Astrocyte (in vitro differentiated cells and primary cell): ENCODE data around the gene LRRC4. TPM values are rescaled to one million over a fixed set of nuclear protein-coding genes. Genes with fewer than 3 reads are reported as not detected.

Experiments used
- DNase-seq: peaks from one replicate; pipeline ENCODE4 v3.0.0-alpha.2; 2010; ENCODE audit warnings: low read depth
- FAIRE-seq: peaks from 2 replicates; lab custom pipeline; 2011; peaks lifted over from hg19 to GRCh38; lab: Jason Lieb, UNC
- H2AFZ ChIP-seq: 2 replicates; pipeline ENCODE4 v1.6.0; 2012; ENCODE audit warnings: low read depth, low read length, inconsistent platforms
- H3K27ac ChIP-seq: 2 replicates; pipeline ENCODE4 v1.5.1; 2011; ENCODE audit warnings: low read depth, low read length, inconsistent platforms
- H3K27me3 ChIP-seq: 2 replicates; pipeline ENCODE4 v1.6.0; 2011; ENCODE audit warnings: low read length, inconsistent platforms; ENCODE audit not compliant: insufficient read depth
- H3K36me3 ChIP-seq: 2 replicates; pipeline ENCODE4 v1.5.1; 2011; ENCODE audit warnings: low read length, inconsistent platforms; ENCODE audit not compliant: insufficient read depth
- H3K4me1 ChIP-seq: 2 replicates; pipeline ENCODE4 v1.5.1; 2011; ENCODE audit warnings: low read length, inconsistent platforms; ENCODE audit not compliant: insufficient read depth
- H3K4me2 ChIP-seq: 2 replicates; pipeline ENCODE4 v1.6.0; 2012; ENCODE audit warnings: low read length, inconsistent platforms
- H3K4me3 ChIP-seq: 2 replicates; pipeline ENCODE4 v1.5.1; 2011; ENCODE audit warnings: low read depth, mild to moderate bottlenecking, low read length, inconsistent platforms; ENCODE audit not compliant: insufficient read depth
- H3K79me2 ChIP-seq: 2 replicates; pipeline ENCODE4 v1.6.0; 2012; ENCODE audit warnings: mild to moderate bottlenecking, low read length, inconsistent platforms; ENCODE audit not compliant: insufficient read depth
- H3K9ac ChIP-seq: 2 replicates; pipeline ENCODE4 v1.6.0; 2012; ENCODE audit warnings: mild to moderate bottlenecking, low read length, inconsistent platforms
- H3K9me3 ChIP-seq: 2 replicates; pipeline ENCODE4 v1.5.1; 2012; ENCODE audit warnings: low read depth, mild to moderate bottlenecking, low read length, inconsistent platforms; ENCODE audit not compliant: insufficient read depth
- H4K20me1 ChIP-seq: 2 replicates; pipeline ENCODE4 v1.6.0; 2012; ENCODE audit warnings: low read length, inconsistent platforms; ENCODE audit not compliant: insufficient read depth
- H3K27ac Mint-ChIP-seq: one replicate; pipeline ENCODE4 v1.8.0; 2021; ENCODE audit warnings: mild to moderate bottlenecking, mixed read lengths; ENCODE audit not compliant: unreplicated experiment
- H3K27me3 Mint-ChIP-seq: one replicate; pipeline ENCODE4 v1.8.0; 2021; ENCODE audit warnings: low read depth, mixed read lengths; ENCODE audit not compliant: unreplicated experiment
- H3K36me3 Mint-ChIP-seq: one replicate; pipeline ENCODE4 v1.8.0; 2021; ENCODE audit warnings: low read depth, mixed read lengths; ENCODE audit not compliant: unreplicated experiment
- H3K4me1 Mint-ChIP-seq: one replicate; pipeline ENCODE4 v1.8.0; 2021; ENCODE audit warnings: low read depth, mixed read lengths; ENCODE audit not compliant: unreplicated experiment
- H3K4me3 Mint-ChIP-seq: one replicate; pipeline ENCODE4 v1.8.0; 2021; ENCODE audit warnings: mild to moderate bottlenecking, moderate library complexity, mixed read lengths; ENCODE audit not compliant: unreplicated experiment
- H3K9me3 Mint-ChIP-seq: one replicate; pipeline ENCODE4 v1.8.0; 2021; ENCODE audit warnings: mild to moderate bottlenecking, mixed read lengths; ENCODE audit not compliant: unreplicated experiment
- EZH2 ChIP-seq: IDR thresholded peaks from 2 replicates; pipeline ENCODE4 v1.6.1; 2012; ENCODE audit warnings: mild to moderate bottlenecking, low read length, inconsistent platforms; ENCODE audit not compliant: insufficient read depth
- total RNA-seq: library from RNA; stranded (reverse); gene quantifications from 2 replicates; pipeline ENCODE4 v1.2.1, GENCODE V29; 2021
- TF ChIP-seq, protein P1 (sequence below): IDR thresholded peaks from 2 replicates; pipeline ENCODE4 v1.5.1; 2011; ENCODE audit warnings: low read depth, mild to moderate bottlenecking, inconsistent platforms, low read length, moderate library complexity; ENCODE audit not compliant: insufficient read depth

LRRC4 gene
- total RNA-seq, 1 donor from 2014 or later: 4.4 TPM

DNA sequence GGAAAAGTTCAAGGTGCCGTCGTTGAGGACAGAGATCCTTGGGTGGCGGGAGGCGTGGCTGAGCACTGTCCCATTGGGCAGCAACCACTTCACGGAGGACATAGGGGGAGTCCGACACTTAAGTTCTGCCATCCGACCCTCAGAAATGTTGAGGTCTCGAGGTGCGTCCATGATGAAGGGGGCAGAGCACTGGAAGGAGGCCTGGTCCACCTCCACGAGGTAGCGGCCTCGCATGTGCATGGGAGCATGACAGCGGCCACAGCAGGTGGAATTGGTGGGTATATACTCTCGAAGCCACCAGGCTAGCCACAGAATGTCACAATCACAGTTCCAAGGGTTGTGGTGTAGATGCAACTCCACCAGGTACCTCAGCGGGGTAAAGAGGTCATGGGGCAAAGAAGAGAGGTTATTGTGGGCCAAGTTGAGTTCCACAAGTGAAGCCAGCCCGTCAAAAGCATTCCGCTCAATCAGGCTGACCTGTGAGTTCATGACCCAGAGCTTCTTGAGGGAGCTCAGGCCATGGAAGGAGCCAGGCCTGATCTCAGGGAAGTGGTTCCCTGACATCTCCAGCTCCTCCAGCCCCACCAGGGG is 1.7 kb downstream of the LRRC4 start:
- peak overlapping the region; percentile 50 for H3K4me3 Mint-ChIP-seq
- no peaks in the 10 kb centered on the region for H3K9me3 Mint-ChIP-seq
- TF ChIP-seq EZH2: no peak
- TF ChIP-seq, protein P1, sequence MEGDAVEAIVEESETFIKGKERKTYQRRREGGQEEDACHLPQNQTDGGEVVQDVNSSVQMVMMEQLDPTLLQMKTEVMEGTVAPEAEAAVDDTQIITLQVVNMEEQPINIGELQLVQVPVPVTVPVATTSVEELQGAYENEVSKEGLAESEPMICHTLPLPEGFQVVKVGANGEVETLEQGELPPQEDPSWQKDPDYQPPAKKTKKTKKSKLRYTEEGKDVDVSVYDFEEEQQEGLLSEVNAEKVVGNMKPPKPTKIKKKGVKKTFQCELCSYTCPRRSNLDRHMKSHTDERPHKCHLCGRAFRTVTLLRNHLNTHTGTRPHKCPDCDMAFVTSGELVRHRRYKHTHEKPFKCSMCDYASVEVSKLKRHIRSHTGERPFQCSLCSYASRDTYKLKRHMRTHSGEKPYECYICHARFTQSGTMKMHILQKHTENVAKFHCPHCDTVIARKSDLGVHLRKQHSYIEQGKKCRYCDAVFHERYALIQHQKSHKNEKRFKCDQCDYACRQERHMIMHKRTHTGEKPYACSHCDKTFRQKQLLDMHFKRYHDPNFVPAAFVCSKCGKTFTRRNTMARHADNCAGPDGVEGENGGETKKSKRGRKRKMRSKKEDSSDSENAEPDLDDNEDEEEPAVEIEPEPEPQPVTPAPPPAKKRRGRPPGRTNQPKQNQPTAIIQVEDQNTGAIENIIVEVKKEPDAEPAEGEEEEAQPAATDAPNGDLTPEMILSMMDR: no peak
- no peaks in the 10 kb centered on the region for H3K27me3 Mint-ChIP-seq
- DNase-seq: no peak
- Histone ChIP-seq H3K9me3 (no peaks in the 10 kb centered on the region), H3K27me3 (no peaks in the 10 kb centered on the region), H3K4me2 (no peak overlapping the region), H3K9ac (no peak overlapping the region), H3K79me2 (peaks cover 25% of the 10 kb centered on the region), H3K4me1 (peaks cover 32% of the 10 kb centered on the region), H4K20me1 (peaks cover 82% of the 10 kb centered on the region), H3K36me3 (no peaks in the 10 kb centered on the region), H2AFZ (no peak overlapping the region), H3K4me3 (no peak overlapping the region), H3K27ac (no peak overlapping the region)
- FAIRE-seq: no peak
- H3K4me1 Mint-ChIP-seq: peaks cover 50% of the 10 kb centered on the region
- H3K36me3 Mint-ChIP-seq: peaks cover 6% of the 10 kb centered on the region
- H3K27ac Mint-ChIP-seq: no peak overlapping the region

DNA sequence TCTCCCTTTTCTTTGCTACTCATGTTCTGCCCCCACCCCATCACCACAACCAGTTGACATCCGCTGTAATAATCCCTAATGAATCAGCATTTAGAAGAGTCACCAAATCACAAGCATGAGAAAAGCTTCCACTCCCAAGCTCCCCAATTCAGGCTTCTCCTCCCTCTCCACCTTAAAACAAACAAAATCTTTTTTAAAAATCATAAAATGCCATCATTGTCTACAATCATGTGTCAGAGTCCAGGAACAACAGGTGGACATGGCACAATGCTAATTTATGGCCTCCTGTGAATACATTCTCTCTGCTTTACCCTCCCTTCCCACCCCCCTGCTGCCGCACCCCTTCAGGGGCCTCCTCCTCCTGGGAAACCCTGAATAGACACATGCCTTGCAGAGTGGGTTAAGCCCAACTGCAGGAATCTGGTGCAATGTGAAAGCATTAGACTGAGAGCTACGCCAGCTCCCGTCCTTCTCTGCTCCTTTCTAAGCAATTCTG is 3.7 kb downstream of the LRRC4 start:
- H2AFZ ChIP-seq: no peak overlapping the region
- H3K9me3 ChIP-seq: no peaks in the 10 kb centered on the region
- no peak overlapping the region for H3K9ac ChIP-seq
- H3K27ac ChIP-seq: no peak overlapping the region
- no peaks in the 10 kb centered on the region for H3K27me3 Mint-ChIP-seq
- no peak for FAIRE-seq
- peaks cover 53% of the 10 kb centered on the region for H3K4me1 Mint-ChIP-seq
- H3K27me3 ChIP-seq: no peaks in the 10 kb centered on the region
- H3K36me3 Mint-ChIP-seq: peaks cover 6% of the 10 kb centered on the region
- H3K36me3 ChIP-seq: no peaks in the 10 kb centered on the region
- no peak overlapping the region for H3K4me2 ChIP-seq
- no peak overlapping the region for H3K4me3 ChIP-seq
- peaks cover 31% of the 10 kb centered on the region for H3K4me1 ChIP-seq
- peak overlapping the region; percentile 27 for H3K27ac Mint-ChIP-seq
- peaks cover 81% of the 10 kb centered on the region for H4K20me1 ChIP-seq
- peak overlapping the region; percentile 8 for H3K4me3 Mint-ChIP-seq
- TF ChIP-seq EZH2: no peak
- TF ChIP-seq, protein P1: no peak
- DNase-seq: no peak
- H3K79me2 ChIP-seq: peaks cover 16% of the 10 kb centered on the region
- H3K9me3 Mint-ChIP-seq: no peaks in the 10 kb centered on the region

DNA sequence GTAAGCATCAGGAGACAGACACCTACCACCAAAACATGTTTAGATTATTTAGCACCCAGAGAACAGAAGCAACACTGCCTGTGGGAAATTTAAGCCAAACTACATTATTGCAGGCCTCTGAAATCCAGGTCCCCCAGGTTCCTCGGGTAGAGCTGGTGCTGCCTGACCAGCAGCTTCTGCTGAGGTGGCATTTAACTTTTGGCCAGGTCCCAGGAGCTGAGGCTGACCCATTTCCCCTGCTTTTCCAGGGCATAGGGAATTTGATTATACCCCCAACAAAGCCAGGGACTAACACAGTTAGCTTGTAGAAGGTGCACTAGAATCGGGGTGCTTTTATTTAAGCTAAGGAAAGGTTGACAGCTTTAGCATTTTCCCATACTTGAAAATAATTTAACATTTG is 4.7 kb downstream of the LRRC4 start:
- FAIRE-seq (no peak), DNase-seq (no peak)
- no peaks in the 10 kb centered on the region for H3K9me3 ChIP-seq
- H3K79me2 ChIP-seq: peaks cover 16% of the 10 kb centered on the region
- no peak overlapping the region for H3K27ac ChIP-seq
- TF ChIP-seq, protein P1: no peak
- TF ChIP-seq EZH2: no peak
- no peaks in the 10 kb centered on the region for H3K27me3 Mint-ChIP-seq
- H3K4me3 ChIP-seq: no peak overlapping the region
- H3K9ac ChIP-seq: no peak overlapping the region
- no peak overlapping the region for H3K27ac Mint-ChIP-seq
- no peaks in the 10 kb centered on the region for H3K27me3 ChIP-seq
- peaks cover 60% of the 10 kb centered on the region for H3K4me1 Mint-ChIP-seq
- no peak overlapping the region for H3K4me3 Mint-ChIP-seq
- no peaks in the 10 kb centered on the region for H3K36me3 ChIP-seq
- H3K4me1 ChIP-seq: peaks cover 34% of the 10 kb centered on the region
- peaks cover 6% of the 10 kb centered on the region for H3K36me3 Mint-ChIP-seq
- H3K9me3 Mint-ChIP-seq: no peaks in the 10 kb centered on the region
- no peak overlapping the region for H3K4me2 ChIP-seq
- H4K20me1 ChIP-seq: peaks cover 87% of the 10 kb centered on the region
- H2AFZ ChIP-seq: no peak overlapping the region
